AG09309 (cell line): ENCODE measurements around the gene HOXB5.

Experiments used
- DNase-seq: peaks from one replicate; pipeline ENCODE4 v3.0.0-alpha.2; 2010; ENCODE audit warnings: low read depth
- H3K4me3 ChIP-seq: 2 replicates; pipeline ENCODE4 v1.5.1; 2011; ENCODE audit warnings: mild to moderate bottlenecking, low read depth, low read length, moderate library complexity; ENCODE audit not compliant: control insufficient read depth
- CTCF ChIP-seq: IDR thresholded peaks from 2 replicates; pipeline ENCODE4 v1.5.1; 2011; ENCODE audit warnings: mild to moderate bottlenecking, low read depth, low read length, inconsistent platforms; ENCODE audit not compliant: insufficient read depth, control insufficient read depth; ENCODE audit errors: missing control alignments

The HOXB5 gene

GRCh38 chr17:48579760-48580554 is 13.6 kb downstream of the HOXB5 start:
- no peak for DNase-seq

GRCh38 chr17:48579471-48579759 is 14.2 kb downstream of the HOXB5 start:
- no peak for DNase-seq
- H3K4me3 ChIP-seq = no peak overlapping the region
- TF ChIP-seq CTCF = no peak

More at GRCh38 chr17:48579760-48580554, 13.6 kb downstream of the HOXB5 start:
- TF ChIP-seq CTCF = no peak
- no peak overlapping the region for H3K4me3 ChIP-seq

DNA sequence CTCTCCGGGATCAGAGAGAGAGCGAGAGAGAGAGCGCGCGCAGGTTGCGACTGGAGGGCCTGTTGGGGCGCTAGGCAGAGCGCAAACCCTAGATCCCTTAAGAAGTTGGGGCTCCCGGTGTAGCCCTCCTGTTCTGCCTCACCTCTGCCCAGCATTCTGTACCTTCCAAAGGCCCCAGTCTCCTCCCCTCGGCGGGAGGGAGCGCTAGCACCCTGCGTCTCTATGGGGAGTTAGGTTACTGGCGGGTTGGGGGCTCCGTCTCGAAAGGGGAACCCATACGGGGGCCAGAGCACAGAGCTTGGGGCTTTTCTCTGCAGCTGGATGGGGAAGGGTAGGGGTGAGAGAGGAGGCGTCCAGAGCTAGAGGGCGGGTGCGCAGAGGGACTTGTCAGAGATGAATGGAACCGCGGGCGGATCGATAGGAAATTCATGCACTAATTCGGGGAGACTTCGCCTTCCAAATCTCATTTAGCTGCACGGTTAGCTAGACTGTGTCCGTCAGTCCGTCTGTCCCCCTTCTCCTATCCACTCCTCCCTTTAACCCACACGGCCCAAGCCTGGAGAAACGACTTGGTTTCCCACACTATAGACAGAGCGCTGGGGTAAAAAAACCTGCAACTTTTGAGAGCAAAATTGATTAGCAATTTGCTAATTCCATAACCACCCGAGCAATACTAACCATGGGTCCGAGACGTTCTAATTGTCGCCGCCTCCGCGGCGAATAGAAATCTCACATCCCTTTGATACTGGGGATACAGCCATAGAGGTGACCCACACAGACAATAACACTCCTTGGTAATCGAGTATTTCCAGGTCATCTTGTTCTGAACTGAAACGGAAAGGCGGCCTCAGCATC is 14.7 kb downstream of the HOXB5 start:
- no peak for TF ChIP-seq CTCF
- H3K4me3 ChIP-seq = no peak overlapping the region
- no peak for DNase-seq

GRCh38 chr17:48577946-48578615 is 15.5 kb downstream of the HOXB5 start, which contains the start of gene HOXB4:
HOXB4 (minus strand) TSS chr17:48578350; CDS start chr17:48578319, 31 bp downstream.
- no peak within 1 kb of the TSS for H3K4me3 ChIP-seq
- DNase-seq = no peak
- TF ChIP-seq CTCF = no peak

DNA sequence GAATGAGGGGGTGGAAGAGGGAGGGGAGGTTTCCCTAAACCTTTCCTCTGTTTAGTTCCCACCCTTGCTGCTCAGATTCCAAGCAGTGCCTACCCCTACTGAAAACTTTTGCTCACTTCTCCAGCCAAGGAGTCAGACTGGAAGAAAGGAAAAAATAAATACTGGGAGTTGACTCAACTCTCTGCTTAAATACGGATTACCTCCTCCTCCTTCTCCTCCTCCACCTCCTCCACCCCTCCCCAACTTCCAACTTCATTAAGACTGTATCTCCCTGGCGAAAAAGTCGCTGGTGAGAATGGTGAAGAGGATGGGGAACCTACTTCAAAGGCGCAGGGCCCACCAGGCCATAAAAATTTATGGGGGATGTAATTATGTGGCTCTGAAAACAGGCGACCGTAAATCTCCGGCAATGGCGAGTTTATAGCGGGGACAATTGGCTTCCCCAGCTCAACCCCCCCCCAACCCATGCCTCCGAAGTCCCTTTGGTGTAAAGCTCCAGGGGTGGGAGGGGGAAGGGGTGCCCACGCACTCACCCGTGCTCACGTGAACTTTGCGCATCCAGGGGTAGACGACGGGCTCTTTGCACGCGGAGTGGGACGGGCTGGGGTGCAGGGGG is 16.1 kb downstream of the HOXB5 start:
- no peak for DNase-seq
- no peak for TF ChIP-seq CTCF
- H3K4me3 ChIP-seq = no peak overlapping the region
